Ovary (tissue), 3 donors: ENCODE measurements around the gene ANKRD6.

Experiments
- CTCF ChIP-seq, 3 donors: fragments of 450-650 bp in 2 of 3; fragments of 200-600 bp in 1 of 3; IDR thresholded peaks; one replicate each; pipeline versions ENCODE4 v1.5.1 to v1.8.0; 2016 to 2022; ENCODE audit warnings: antibody characterized with exemption in 3 of 3, mild to moderate bottlenecking in 1 of 3
- EP300 ChIP-seq: sonication (generic); formaldehyde crosslinking; IDR thresholded peaks from one replicate; pipeline ENCODE4 v1.6.1; 2017; ENCODE audit warnings: antibody characterized with exemption
- POLR2A ChIP-seq: fragments of 450-650 bp; IDR thresholded peaks from one replicate; pipeline ENCODE4 v1.6.1; 2017; ENCODE audit warnings: antibody characterized with exemption, mild to moderate bottlenecking, moderate library complexity
- donor health status: DM: no; HTN: no; CAD: no.

- TF ChIP-seq CTCF (IDR thresholded peaks at IDR 0.05) = no peak
- no peak for TF ChIP-seq EP300
- no peak for TF ChIP-seq POLR2A
Measured at GRCh38 chr6:89611666-89612065, 178.7 kb downstream of the ANKRD6 start.
